IPS-NIHi7 (cell line): ENCODE results near the gene CABLES1.
A peak's percentile ranks its signal among the peaks of the same experiment; 100 is the strongest.

Experiments
- DNase-seq: peaks from one replicate; pipeline ENCODE4 v3.0.0; 2012; ENCODE audit warnings: mixed read lengths; ENCODE audit errors: extremely low spot score

The CABLES1 gene

GRCh38 chr18:23165271-23166068, 30.2 kb downstream of the CABLES1 start:
- DNase-seq: no peak

GRCh38 chr18:23166891-23167541, 31.7 kb downstream of the CABLES1 start:
- no peak for DNase-seq

GRCh38 chr18:23169673-23170044, 34.4 kb downstream of the CABLES1 start:
- DNase-seq: peak; percentile 70

GRCh38 chr18:23170137-23170536, 34.9 kb downstream of the CABLES1 start:
- no peak for DNase-seq

- DNase-seq: no peak
Observed at GRCh38 chr18:23171581-23172156, 36.4 kb downstream of the CABLES1 start.

GRCh38 chr18:23172591-23173380, 37.5 kb downstream of the CABLES1 start:
- no peak for DNase-seq

GRCh38 chr18:23173912-23174311, 38.6 kb downstream of the CABLES1 start:
- DNase-seq: no peak

GRCh38 chr18:23176701-23177432, 41.6 kb downstream of the CABLES1 start:
- DNase-seq: no peak

- no peak for DNase-seq
Observed at GRCh38 chr18:23177433-23178072, 42.3 kb downstream of the CABLES1 start.

GRCh38 chr18:23178201-23178600, 42.9 kb downstream of the CABLES1 start:
- DNase-seq: no peak

GRCh38 chr18:23178661-23179081, 43.4 kb downstream of the CABLES1 start:
- DNase-seq: no peak

GRCh38 chr18:23179416-23179815, 44.1 kb downstream of the CABLES1 start:
- DNase-seq: no peak

GRCh38 chr18:23181547-23181946, 46.3 kb downstream of the CABLES1 start:
- DNase-seq: no peak

- no peak for DNase-seq
Observed at GRCh38 chr18:23182606-23183005, 47.3 kb downstream of the CABLES1 start.

GRCh38 chr18:23183411-23184150, 48.3 kb downstream of the CABLES1 start:
- no peak for DNase-seq

- no peak for DNase-seq
Observed at GRCh38 chr18:23186781-23187180, 51.5 kb downstream of the CABLES1 start.

- no peak for DNase-seq
Observed at GRCh38 chr18:23188068-23188760, 52.9 kb downstream of the CABLES1 start.

GRCh38 chr18:23189099-23189498, 53.8 kb downstream of the CABLES1 start:
- no peak for DNase-seq

GRCh38 chr18:23189768-23190661, 54.7 kb downstream of the CABLES1 start:
- DNase-seq: no peak
